ENCODE measurements around the gene CLEC2A.
"Not testable (repeated sequence)": the region's sequence is repeated elsewhere in the genome, so short reads cannot be mapped to it uniquely, and the experiment has no call there.

Gene CLEC2A, protein sequence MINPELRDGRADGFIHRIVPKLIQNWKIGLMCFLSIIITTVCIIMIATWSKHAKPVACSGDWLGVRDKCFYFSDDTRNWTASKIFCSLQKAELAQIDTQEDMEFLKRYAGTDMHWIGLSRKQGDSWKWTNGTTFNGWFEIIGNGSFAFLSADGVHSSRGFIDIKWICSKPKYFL

DNA sequence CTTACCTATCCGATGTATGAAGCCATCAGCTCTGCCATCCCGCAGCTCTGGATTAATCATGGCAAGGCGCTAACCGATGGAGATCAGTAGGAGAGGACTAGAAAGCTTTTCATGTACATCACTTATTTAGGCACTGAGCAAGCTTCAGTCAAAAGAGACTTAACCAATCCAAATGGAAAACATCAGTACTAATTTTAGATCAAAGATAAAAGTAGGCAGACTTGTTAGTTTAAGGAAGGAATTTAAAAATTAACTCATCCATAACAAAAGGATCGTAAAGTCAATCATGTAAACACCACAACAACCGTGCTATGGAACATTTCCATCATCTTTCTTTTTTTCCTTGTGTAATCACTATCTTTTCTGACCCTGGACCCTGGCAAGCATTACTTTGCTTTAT lies at the start of gene CLEC2A:
TSS of gene CLEC2A (minus strand) at position 101 of the 400 bp plus-strand sequence. CDS start at position 60, 41 bp downstream.
- DNase-seq: no peak

DNA sequence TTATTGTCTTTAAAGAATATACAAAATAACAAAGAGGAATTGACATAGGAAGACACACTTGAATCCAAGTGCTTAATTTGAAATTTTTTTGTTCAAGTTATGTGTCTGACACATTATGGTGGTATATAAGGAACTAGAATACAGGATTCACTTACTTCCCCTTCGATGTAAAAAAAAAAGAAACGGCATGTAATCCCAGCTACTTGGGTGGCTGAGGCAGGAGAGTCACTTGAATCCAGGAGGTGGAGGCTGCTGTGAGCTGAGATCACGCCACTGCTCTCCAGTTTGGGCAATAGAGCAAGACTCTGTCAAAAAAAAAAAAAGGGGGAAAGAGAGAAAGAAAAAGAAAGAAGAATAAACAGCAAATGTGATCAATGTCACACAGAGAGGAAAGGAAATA lies 48.0 kb upstream of the CLEC2A start:
- DNase-seq: no peak

DNA sequence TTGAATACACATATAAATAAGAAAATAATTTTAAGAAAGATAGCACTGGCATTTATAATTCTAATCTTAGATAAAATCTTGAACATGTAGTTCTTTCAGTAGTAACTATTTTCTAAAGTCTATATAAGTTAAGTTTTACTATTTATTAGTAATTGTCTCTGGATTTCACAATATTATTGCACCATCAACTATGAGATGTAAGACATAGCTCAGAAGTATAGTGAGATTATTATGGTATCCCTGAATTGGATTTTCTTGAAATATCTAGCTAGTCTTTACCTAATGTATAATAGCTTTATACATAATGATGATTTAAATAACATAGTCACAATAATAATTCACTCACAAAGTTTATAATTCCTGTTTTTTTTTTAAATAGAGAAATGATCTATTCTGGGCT lies 45.7 kb upstream of the CLEC2A start:
- DNase-seq: no peak

DNA sequence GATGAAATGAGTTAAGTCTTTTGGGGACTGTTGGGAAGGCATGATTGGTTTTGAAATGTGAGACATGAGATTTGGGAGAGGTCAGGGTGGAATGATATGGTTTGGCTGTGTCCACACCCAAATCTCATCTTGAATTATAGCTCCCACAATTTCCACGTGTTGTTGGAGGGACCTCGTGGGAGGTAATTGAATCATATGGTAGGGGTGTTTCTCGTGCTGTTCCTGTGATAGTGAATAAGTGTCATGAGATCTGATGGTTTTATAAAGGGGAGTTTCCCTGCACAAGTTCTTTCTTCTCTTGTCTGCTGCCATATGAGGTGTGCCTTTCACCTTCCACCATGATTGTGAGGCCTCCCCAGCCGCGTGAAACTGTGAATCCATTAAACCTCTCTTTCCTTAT lies 44.5 kb upstream of the CLEC2A start:
- not testable (repeated sequence) for DNase-seq

DNA sequence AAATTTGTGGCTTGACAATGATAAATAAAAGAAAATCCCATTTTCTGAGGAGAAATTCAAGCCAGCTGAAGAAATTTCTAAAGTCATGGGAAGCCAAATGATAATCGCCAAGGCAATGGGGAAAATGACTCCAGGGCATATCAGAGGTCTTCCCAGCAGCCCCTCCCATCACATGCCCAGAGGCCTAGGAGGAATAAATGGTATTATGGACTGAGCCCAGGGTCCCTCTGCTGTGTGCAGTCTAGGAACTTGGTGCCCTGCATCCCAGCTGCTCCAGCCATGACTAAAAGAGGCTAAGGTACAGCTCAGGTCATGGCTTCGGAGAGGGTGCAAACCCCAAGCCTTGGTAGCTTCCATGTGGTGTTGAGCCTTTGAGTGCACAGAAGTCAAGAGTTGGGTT lies 43.4 kb upstream of the CLEC2A start:
- no peak for DNase-seq

DNA sequence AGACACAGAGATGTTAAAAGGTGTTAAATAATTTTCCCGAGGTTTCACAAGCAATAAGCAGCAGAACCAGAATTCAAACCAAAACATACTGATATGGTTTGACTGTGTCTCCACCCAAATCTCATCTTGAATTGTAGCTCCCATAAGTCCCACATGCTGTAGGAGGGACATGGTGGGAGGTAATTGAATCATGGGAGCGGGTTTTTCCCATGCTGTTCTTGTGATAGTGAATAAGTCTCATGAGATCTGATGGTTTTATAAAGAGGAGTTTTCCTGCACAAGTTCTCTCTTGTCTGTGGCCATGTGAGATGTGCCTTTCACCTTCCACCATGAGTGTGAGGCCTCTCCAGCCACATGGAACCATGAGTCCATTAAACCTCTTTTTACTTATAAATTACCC lies 42.6 kb upstream of the CLEC2A start:
- not testable (repeated sequence) for DNase-seq

DNA sequence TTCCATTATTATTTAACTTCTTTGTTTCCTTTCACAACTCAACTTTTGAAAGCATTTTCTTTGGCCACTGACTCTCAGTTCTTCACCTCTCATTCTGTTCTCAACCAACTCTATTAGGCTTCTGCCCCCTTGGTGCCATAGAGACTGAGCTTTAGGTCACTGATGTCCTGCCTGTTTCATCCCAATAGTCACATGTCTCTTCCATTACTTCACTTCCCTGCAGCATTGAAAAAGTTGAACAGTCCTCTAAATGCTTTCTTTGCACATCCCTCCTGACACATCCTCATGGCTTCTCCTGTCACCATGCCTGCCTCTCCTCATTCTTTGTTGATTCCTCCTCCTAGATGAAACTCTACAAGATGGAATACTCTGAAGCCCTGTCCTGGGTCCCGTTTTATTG lies 41.8 kb upstream of the CLEC2A start:
- no peak for DNase-seq

GRCh38 chr12:9971181-9971580 lies 39.0 kb upstream of the CLEC2A start, which contains the start of gene CLEC12A:
TSS of gene CLEC12A (plus strand) at chr12:9971409. CDS start at chr12:9971597, 188 bp downstream.
- no peak for DNase-seq

GRCh38 chr12:9969673-9970072 lies 37.5 kb upstream of the CLEC2A start:
- DNase-seq: no peak

GRCh38 chr12:9961901-9962300 lies 29.7 kb upstream of the CLEC2A start:
- no peak for DNase-seq

DNA sequence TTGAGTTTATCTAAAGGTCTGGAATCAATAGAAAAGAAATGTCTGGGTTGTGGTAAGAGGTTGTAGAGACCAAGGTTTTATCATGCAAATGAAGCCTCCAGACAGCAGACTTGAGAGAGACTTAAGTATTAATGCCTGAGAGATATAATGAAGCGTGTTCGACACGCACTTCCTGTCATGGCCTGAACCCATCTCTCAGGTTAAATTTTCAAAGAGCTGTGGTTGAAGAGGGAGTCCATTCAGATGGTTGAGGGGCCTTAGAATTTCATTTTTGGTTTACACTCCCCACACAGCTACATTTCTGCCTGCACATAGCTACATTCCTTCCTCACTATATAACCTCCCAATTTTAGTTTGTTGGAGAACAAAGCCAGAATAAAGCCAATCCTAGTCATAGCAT lies 28.9 kb upstream of the CLEC2A start:
- DNase-seq: no peak

DNA sequence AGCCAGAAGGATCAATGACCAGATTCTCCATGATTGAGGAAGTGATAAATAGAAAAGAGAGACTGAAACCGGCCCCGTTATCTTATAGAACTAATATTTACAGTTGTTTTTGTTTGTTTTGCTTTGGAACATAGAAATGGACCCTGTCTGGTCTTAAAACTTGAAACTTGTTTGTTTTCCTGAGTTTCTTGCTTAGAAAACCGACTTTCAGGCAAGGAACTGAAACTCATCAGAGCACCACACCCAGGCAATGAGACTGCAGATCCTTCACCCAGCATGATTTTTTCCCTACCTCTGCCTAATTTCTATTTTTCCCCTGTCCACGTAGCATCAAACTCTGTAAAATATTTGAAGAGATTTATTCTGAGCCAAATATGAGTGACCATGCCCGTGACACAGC lies 28.4 kb upstream of the CLEC2A start:
- DNase-seq: no peak

DNA sequence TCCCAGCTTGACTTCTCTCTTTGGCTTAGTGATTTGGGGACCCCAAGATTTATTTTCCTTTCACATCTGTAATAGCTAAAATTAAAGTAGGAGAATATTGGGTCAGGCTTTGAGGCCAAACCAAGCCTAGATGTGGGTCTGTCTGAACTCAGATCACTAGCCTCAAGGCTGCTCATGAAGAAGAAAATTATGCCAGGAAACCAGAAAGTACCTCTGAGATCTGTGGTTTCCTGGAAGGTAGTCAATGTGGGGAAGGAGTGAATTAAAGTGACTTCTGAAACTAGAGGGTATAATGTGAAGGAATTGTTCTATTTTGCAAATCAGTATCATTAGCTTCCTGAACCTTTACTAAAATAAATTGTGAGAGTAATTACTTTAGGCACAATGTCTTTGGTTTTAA lies 25.7 kb upstream of the CLEC2A start:
- no peak for DNase-seq

GRCh38 chr12:9952954-9953729 lies 21.0 kb upstream of the CLEC2A start:
- not testable (repeated sequence) for DNase-seq

GRCh38 chr12:9951026-9951675 lies 19.0 kb upstream of the CLEC2A start:
- no peak for DNase-seq

GRCh38 chr12:9948606-9949296 lies 16.6 kb upstream of the CLEC2A start:
- DNase-seq: no peak

GRCh38 chr12:9947674-9948073 lies 15.5 kb upstream of the CLEC2A start:
- DNase-seq: no peak

DNA sequence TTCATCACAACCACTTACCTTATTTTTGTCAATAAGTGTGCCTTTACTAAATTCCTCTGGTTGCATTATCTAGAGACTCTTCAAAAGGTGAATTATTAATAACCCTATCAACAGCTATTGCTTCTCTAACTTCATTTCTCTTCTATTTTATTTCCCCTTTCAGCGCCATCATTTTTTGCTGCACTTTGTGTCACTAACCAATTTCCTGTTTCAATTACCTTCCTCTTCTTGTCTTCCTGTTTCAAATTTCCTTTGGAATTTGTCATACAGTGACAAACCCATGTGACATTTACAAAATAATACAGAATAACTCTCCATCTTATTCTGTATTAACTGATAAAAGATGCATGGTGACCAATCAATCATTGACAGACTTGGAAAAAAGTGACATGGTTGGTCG lies 12.2 kb upstream of the CLEC2A start:
- no peak for DNase-seq

DNA sequence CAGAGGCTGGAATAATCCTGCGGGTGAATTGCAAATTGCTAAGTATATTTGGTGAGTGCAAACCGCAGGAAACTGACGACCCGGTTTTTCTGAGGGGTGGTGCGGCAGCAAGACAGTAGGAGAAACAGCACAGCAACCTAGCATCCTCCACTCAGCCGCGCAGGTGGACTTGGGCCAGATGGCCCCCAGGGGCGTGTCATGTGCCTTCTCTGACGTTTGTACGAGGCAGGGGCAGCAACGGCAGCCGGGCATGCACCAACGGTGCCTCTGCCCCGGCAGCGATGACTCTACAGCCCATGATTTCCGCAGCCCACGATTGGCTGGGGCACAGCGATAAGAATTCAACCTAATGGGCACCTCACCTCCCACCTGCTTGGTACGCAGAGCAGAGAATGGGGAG lies 11.1 kb upstream of the CLEC2A start:
- no peak for DNase-seq

GRCh38 chr12:9941838-9942237 lies 9.7 kb upstream of the CLEC2A start:
- no peak for DNase-seq

GRCh38 chr12:9940375-9940774 lies 8.2 kb upstream of the CLEC2A start:
- DNase-seq: no peak

DNA sequence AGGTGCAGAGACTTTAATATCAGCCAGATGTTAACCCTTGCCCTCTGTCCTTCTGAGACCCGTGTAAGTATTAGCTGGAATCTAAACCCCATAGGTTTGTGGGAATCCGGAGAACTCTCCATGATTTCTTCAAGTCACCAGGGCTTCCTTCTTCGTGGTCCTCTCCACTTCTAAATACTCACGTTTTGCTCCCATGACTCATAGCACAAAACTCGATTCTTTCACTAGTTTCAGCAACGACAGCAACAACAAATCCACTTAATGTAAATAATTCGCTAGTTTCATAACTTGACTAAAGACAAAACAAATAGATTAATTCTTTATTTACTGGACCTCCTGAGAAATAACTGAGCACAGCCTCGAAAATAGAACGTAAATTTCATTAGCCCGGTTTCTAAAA lies 4.4 kb upstream of the CLEC2A start:
- no peak for DNase-seq

DNA sequence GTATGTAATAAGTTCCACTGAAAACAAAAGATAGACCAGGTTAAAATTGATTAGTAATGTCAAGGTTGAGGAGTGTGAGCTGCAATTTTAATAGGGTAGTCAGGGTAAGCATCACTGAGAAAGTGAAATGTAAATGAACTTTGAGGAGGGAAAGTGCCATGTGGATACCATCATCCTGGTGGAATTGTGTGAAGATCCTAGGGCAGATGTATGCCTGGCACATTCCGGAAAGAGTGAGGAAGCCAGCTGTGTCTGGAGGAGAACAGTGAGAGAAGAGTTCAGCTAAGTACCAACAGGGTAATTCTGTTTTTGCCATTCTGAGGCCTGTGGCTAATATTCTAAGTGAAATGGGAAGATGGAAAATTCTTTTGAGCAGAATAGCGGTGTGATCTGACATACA lies 2.9 kb upstream of the CLEC2A start:
- DNase-seq: no peak

DNA sequence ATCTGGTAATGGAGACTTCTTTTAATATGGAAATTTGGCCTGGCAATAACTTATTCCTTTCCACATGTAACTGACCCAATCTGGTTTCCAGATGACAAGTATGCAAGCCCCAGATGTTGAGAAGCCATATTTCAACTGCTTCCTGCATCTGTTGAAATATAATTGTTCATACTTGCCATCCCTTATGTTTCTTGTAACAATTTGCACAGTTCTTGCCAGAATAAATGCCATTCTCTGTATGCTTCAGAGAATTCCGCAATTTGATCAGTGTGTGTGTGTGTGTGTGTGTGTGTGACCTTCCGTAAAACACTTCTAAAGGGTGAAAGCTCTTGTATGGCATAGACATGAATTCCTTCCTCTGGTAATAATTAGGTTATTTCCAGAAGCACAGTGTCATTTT lies 1.8 kb upstream of the CLEC2A start:
- no peak for DNase-seq

All from NCI-H2029 treated with DMSO at 0.1 percent for 48 hours (cell line).